Fibroblast of lung (primary cell): Measurements from ENCODE around the gene BCKDHB.

Experiments
- EZH2 ChIP-seq: IDR thresholded peaks from 2 replicates; pipeline ENCODE4 v1.5.1; 2012; ENCODE audit warnings: low read length, control low read depth, mild to moderate bottlenecking; ENCODE audit errors: missing control alignments
- TF ChIP-seq, protein P1 (sequence below), 2 donors: IDR thresholded peaks in 1 of 2; conservative IDR thresholded peaks in 1 of 2; 1 replicate in 1 of 2; 2 replicates in 1 of 2; pipeline ENCODE4 v1.5.1; 2011 to 2012; ENCODE audit warnings: low read length in 2 of 2, control low read depth in 1 of 2, inconsistent platforms in 1 of 2, low read depth in 1 of 2, mild to moderate bottlenecking in 1 of 2

DNA sequence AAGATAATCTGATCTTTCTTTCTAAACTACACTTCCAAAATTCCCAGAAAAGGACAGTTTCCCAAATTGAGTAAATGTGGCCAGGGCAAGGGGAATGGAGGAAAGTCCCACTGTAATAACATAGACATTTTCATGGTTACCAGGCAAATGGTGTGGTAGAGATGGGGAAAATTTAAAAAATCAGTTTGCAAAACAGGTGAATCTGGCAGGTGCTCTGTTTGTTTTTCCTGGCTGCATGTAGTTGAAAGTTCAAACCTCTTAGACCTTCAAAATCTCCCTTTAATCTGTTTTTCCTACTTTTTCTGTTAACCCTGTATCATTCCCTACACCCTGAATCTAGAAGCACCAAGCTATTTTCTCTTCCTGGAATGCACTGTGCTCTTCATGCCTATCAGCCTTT, 2.0 kb upstream of the BCKDHB start:
- TF ChIP-seq, protein P1, sequence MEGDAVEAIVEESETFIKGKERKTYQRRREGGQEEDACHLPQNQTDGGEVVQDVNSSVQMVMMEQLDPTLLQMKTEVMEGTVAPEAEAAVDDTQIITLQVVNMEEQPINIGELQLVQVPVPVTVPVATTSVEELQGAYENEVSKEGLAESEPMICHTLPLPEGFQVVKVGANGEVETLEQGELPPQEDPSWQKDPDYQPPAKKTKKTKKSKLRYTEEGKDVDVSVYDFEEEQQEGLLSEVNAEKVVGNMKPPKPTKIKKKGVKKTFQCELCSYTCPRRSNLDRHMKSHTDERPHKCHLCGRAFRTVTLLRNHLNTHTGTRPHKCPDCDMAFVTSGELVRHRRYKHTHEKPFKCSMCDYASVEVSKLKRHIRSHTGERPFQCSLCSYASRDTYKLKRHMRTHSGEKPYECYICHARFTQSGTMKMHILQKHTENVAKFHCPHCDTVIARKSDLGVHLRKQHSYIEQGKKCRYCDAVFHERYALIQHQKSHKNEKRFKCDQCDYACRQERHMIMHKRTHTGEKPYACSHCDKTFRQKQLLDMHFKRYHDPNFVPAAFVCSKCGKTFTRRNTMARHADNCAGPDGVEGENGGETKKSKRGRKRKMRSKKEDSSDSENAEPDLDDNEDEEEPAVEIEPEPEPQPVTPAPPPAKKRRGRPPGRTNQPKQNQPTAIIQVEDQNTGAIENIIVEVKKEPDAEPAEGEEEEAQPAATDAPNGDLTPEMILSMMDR (conservative IDR thresholded peaks at IDR 0.05 in 1 of 2, IDR thresholded peaks at IDR 0.05 in 1 of 2; ENCODE audit: low read depth in 1 of 2, low read length in 2 of 2): no peak
- TF ChIP-seq EZH2: no peak
